ENCODE measurements around the gene DOLPP1. TPM values are rescaled to one million over a fixed set of nuclear protein-coding genes. Genes with fewer than 3 reads are reported as not detected.

DOLPP1 gene
- total RNA-seq, 1 donor from 2014 or later, result 12.7 TPM

DNA sequence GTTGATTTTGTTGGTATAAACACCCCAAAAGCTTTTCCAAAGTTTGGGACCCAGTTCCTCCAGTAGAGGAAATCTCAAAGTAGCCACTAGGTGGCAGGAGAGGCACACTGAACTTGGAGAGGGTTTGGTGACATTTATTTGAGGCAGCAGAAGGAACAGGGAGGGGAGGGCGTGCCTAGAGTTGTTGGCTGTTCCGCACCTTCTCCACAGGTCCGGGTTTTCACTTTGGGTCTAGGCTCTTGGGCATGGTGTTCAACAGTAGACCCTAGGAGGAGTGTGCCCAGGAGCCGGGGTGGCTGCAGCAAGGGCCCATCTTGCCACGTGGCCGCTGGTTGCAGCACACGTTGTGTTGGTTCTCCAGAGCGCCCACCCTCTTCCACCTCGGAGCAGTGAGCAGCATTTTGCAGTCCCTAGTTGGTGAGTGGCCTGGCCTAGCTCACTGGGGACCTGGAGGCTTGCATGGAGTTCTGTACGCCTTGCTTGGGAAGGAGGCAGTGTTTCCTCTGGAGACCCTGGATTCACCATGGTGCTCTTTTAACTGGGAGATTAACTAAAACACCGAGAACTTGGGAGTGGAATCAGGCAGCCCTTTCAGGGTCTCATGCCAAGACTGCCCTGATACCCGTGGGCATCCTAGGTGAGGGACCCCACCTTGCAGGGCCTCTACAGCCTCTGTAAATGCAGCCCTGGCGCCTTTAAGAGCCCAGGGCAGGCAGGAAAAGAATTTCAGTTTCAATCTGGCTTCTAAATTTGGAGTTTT lies 58.5 kb downstream of the DOLPP1 start:
- no peak for DNase-seq (ENCODE audit: low read depth)
- TF ChIP-seq, protein P1, sequence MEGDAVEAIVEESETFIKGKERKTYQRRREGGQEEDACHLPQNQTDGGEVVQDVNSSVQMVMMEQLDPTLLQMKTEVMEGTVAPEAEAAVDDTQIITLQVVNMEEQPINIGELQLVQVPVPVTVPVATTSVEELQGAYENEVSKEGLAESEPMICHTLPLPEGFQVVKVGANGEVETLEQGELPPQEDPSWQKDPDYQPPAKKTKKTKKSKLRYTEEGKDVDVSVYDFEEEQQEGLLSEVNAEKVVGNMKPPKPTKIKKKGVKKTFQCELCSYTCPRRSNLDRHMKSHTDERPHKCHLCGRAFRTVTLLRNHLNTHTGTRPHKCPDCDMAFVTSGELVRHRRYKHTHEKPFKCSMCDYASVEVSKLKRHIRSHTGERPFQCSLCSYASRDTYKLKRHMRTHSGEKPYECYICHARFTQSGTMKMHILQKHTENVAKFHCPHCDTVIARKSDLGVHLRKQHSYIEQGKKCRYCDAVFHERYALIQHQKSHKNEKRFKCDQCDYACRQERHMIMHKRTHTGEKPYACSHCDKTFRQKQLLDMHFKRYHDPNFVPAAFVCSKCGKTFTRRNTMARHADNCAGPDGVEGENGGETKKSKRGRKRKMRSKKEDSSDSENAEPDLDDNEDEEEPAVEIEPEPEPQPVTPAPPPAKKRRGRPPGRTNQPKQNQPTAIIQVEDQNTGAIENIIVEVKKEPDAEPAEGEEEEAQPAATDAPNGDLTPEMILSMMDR (conservative IDR thresholded peaks at IDR 0.05; ENCODE audit: low read depth, low read length), result peak; percentile 88
- peak overlapping the region; percentile 58 for H3K4me3 ChIP-seq (ENCODE audit: low read depth, low read length)

DNA sequence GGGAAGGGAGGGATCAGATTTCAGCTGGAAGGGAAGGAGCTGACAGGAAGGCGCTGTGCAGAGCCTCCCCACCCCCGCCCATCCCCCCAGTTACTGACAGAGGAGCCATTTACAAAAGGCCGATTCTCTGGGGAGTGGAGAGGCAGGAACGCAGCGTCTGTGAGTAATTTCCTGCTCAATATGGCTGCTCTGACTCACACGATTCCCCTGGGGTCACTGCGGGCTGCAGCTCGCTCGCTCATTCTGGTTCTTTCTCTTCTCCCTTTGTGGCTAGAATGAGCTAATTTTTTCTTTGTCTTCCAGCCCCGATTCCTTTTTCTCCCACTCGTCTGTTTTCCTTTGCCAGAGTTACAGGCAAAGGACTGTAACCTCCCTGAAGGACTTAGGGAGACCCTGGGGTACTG lies 59.1 kb downstream of the DOLPP1 start:
- TF ChIP-seq, protein P1 (conservative IDR thresholded peaks at IDR 0.05; ENCODE audit: low read depth, low read length), result no peak
- peak; percentile 84 for DNase-seq (ENCODE audit: low read depth)
- peak overlapping the region; percentile 58 for H3K4me3 ChIP-seq (ENCODE audit: low read depth, low read length)

Other genes with a start within 250 kb of the DOLPP1 start
- gene KYAT1, start 199.2 kb upstream of the DOLPP1 start, total RNA-seq, result 18.9 and 21.0 TPM in 2 replicates
- gene LRRC8A, start 199.0 kb upstream of the DOLPP1 start, total RNA-seq, result 98.2 and 104 TPM in 2 replicates
- gene PHYHD1, start 160.1 kb upstream of the DOLPP1 start, total RNA-seq, result 21.2 and 22.5 TPM in 2 replicates
- 12.7 and 26.1 TPM in 2 replicates for gene DOLK, start 133.5 kb upstream of the DOLPP1 start, total RNA-seq
- 37.6 and 67.3 TPM in 2 replicates for gene NUP188, start 133.4 kb upstream of the DOLPP1 start, total RNA-seq
- gene SH3GLB2, start 52.8 kb upstream of the DOLPP1 start, total RNA-seq, result 90.1 and 97.5 TPM in 2 replicates
- 18.0 and 25.4 TPM in 2 replicates for gene MIGA2, start 44.5 kb upstream of the DOLPP1 start, total RNA-seq
- 27.5 TPM in 2 replicates for gene CRAT, start 29.7 kb downstream of the DOLPP1 start, total RNA-seq
- gene PTPA, start 30.3 kb downstream of the DOLPP1 start, total RNA-seq, result 184 and 220 TPM in 2 replicates
- 43.2 and 50.8 TPM in 2 replicates for gene IER5L, start 97.2 kb downstream of the DOLPP1 start, total RNA-seq